HG03175 (cell line): Measurements from ENCODE around the gene PRODH.
"Not testable (repeated sequence)": the region's sequence is repeated elsewhere in the genome, so short reads cannot be mapped to it uniquely, and the experiment has no call there.

Experiments used
- ATAC-seq: cut with Tn5 transposase; IDR thresholded peaks from one replicate; pipeline ENCODE4 v1.9.1; 2021; ENCODE audit warnings: mild to moderate bottlenecking, moderate library complexity; ENCODE audit not compliant: unreplicated experiment

PRODH gene

DNA sequence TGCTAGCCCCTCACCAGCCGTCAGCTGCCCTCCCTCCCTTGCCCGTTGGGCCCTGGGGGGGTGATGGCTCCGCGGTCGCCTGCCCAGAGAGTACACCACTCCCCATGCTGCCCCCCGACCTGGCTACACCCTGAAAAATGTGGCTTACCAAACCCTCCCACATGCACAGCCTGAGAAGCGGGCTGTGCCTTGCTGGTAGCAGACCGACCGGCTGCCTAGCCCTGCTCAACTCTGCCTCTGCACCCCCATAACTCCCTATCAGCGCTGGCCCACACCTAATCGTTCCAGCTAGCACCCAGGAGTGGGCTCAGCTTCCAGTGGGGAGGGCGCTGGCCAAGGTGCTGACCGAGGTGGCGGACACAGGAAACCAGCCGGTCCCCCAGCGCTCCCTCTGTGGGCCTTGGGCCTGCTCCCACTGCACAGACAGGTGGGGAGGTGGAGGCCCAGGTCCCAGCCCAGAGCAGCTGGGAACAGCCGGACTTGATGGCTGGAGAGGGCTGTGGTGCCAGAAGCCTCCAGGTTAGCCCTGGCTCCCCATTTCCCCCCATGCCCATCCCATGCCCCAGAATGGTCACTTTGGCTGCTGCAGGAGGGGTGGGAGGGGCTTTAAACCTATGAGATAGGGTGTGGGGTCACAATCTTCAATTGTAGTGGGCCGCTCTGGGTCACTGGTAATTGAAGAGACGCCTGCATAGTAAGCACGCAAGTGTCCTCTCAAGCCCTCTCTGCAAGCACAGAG lies 32.1 kb upstream of the PRODH start:
- no peak for ATAC-seq

DNA sequence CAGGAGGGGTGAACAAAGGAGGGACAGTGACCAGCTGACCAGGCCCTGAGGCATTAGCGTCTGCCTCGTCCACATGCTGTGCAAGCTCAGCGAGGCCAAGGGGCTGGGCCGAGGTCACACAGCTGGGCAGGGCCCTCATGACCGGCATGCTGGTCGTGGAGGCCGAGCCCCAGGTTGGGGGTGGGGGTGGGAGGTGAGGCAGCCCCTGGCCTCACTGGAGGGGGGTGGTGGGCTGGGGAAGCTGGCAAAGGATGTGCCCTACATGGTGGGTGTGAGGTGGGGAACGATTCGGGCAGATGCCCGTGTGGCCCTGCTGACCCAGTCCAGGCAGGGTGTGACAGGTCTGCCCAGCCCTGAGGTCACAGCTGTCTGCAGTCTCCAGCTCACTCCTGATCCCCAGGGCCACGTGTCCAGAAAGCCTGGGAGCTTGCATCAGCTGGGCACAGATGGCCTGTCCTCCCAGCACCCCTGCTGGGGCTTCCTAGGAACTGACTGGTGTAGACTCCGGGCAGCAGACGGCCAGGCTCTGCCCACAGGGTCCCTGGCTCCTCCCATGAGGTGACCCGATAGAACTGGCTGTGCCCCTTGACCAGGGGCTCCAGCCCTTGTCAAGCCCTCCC lies 31.4 kb upstream of the PRODH start:
- not testable (repeated sequence) for ATAC-seq

DNA sequence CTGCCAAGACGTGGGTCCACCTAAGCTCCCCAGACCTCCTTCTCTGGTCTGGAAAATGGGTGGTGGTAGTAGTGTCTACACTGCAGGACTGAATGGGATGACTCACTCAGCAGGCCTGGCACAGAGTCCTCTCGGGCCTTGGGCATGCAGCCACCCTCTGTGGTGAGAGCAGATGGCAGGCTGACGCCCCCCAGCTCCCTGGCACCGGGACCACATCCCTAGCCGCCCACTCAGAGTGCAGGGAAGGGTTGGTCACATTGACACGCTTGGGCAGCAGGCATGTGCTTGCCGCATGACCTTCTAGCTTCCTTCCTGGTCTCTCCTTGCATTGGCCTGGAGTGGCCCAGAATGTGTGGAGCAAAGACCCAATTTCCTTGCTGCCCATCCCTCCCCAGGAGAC lies 30.7 kb upstream of the PRODH start:
- ATAC-seq, result no peak

GRCh38 chr22:18965526-18966421 lies 29.7 kb upstream of the PRODH start:
- no peak for ATAC-seq

DNA sequence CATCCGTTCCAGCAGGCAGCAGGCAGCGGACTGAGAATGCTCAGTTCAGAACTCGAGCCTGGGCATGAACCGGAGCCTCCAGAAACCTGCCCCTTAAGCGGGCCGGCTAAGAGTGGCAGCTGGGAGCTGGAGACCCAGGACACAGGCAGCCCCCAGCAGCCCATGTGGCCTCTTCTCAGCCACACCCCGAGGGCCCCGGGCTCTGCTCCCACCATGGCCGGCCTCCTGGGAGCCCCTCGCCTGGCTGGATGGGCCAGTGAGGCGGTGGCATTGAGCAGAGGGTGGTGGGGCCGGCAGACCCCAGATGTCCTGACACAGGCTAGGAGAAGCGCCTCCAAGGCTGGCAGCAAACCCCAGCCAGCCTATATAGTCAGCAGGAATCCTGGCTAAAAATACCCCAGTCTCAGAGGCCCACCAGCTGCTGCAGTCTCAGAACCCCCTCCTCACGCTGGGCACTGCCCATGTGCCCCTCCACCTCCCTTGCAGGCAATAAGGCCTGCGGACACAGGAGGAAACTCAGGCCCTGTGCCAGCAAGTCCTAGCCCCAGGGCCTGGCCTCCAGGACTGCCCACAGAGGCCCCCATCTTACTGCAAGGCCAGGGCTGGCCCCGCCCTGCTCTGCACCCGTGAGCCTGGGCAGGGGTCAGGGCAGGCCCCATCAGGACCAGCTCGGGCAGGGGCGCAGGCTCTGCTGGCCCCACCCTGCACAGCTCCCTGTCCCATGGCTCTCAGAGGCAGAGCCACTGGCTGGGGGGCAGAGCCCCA lies 28.6 kb upstream of the PRODH start:
- ATAC-seq, result not testable (repeated sequence)

DNA sequence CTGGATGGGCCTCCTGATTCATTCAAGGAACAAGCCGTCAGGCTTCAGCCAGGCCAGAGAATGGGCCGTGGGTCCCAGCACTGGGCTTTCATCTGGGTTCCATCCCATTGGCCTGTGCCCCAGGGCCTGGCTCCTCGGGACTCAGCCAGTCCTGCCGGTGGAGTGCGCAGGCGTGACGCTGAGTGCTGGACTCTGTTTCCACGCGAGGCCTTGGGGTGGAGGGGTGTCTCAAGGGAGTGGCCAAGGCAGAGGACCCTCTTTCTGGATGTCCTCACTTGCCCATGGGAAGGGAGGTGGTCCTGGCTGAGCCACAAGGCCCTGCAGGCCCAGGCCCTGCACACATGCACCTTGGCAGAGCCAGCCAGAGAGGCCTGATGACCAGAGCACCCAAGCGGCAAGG lies 28.0 kb upstream of the PRODH start:
- not testable (repeated sequence) for ATAC-seq

DNA sequence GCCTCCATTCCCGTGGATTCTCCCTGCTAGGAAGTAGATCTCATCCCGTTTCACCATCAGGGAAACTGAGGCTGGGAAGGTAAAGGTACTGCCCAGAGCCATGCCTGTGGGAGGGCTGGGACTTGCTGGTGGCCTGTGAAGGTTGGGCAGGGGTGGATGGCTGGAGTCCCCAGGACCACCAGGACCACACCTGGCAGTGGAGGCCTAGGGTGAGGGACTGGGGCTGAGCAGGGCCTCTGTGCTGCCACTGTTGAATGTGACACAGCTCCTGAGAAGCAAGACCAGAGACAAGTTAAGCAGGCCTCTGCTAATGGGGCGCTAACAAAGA lies 26.2 kb upstream of the PRODH start:
- ATAC-seq, result no peak

- ATAC-seq, result not testable (repeated sequence)
Measured at GRCh38 chr22:18961632-18962307, 25.7 kb upstream of the PRODH start.

- ATAC-seq, result not testable (repeated sequence)
Measured at GRCh38 chr22:18961201-18961600, 25.1 kb upstream of the PRODH start.

GRCh38 chr22:18960166-18960820 lies 24.2 kb upstream of the PRODH start:
- not testable (repeated sequence) for ATAC-seq

DNA sequence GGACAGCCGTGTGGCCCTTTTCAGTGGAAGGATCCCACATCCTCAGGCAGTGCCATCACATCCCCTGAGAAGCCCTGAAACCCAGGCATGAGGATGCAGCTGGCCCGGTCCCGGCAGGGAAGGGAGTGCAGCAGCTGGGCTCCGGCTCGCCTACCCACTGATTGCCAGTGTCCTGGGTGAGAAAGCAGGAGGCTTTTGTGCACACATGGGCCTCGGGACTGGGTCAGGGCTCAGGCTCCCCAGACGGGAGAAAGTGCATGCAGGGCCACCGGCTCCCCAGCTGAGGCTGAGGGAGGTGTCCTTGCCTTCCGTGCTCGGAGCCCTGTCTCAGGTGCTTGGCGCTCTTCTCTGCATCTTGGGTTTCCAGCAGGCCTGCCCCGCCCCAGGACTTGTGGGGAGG lies 23.6 kb upstream of the PRODH start:
- not testable (repeated sequence) for ATAC-seq

- ATAC-seq, result not testable (repeated sequence)
Measured at GRCh38 chr22:18959266-18959665, 23.2 kb upstream of the PRODH start.

GRCh38 chr22:18958738-18959137 lies 22.6 kb upstream of the PRODH start:
- not testable (repeated sequence) for ATAC-seq

- not testable (repeated sequence) for ATAC-seq
Measured at GRCh38 chr22:18958321-18958705, 22.2 kb upstream of the PRODH start.

DNA sequence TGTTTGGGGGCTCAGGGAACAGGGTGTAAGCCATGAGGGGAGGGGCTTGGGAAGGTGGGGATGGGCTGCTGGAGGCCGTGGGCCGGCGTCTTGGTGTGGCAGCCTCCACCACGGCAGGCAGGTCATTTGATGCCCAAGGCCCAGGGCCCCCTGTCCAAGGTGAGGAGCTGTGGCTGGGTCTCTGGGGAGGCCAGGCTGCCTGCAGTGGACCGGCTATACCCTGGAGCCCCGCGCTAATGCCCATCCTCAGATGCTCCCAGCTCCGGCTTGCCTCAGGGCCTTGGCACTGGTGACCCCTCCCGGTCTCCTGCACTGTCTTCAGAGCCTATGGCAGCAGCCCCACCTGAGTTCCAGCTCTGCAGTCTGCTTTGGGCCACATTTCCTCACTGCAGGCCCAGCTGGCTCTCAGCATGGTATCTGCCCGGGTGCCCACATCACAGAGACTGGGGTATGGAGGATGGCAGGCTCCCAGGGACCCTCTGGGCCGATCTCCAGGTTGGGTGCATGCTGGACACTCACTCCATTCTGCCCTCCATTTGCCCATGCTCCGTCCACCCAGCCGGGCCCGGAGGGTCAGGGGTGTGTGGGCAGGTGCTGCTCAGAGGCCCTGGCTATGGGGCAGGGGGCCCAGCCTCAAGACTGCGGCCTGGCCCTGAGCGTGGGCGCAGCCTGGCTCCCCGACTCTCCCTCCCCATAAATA lies 21.7 kb upstream of the PRODH start:
- ATAC-seq, result not testable (repeated sequence)

GRCh38 chr22:18956956-18957355 lies 20.9 kb upstream of the PRODH start:
- ATAC-seq, result not testable (repeated sequence)

GRCh38 chr22:18956121-18956895 lies 20.2 kb upstream of the PRODH start:
- ATAC-seq, result not testable (repeated sequence)

- ATAC-seq, result no peak
Measured at GRCh38 chr22:18955696-18956095, 19.6 kb upstream of the PRODH start.
